Peyer's patch (tissue), 4 donors: ENCODE results near the gene STK40.

Experiments used
- POLR2A ChIP-seq, 2 donors: fragments of 450-650 bp; IDR thresholded peaks; one replicate each; pipeline ENCODE4 v1.5.1; 2017; ENCODE audit warnings: antibody characterized with exemption in 2 of 2, mild to moderate bottlenecking in 2 of 2, moderate library complexity in 2 of 2
- TF ChIP-seq, protein P1 (sequence below), 6 experiments: fragments of 450-650 bp in 4 of 6; fragments of 200-600 bp in 2 of 6; sonication (generic) in 1 of 6; IDR thresholded peaks; one replicate each; pipeline ENCODE4 v1.5.1; 2017 to 2019; ENCODE audit warnings: antibody characterized with exemption in 6 of 6, mild to moderate bottlenecking in 3 of 6, moderate library complexity in 1 of 6

DNA sequence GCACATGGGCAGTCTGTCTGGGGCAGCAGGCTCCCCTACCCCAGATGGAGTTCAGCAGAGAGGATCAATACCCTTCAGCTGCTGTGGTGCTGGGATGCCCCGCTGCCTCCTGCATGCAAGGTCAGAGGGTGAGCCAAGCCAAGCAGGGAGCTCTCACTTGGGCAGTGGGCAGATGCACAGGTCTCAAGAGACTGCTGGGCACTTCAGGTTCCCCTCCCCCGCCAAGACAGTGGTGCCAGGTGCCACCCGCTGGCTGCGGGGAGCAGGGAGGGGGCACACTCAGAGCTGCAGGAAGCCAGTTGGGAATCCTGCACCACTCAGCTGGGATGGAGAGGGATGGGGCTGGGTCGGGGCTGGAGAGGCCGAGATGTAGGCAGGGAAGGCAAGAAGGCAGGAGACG, 46.5 kb downstream of the STK40 start:
- TF ChIP-seq, protein P1, sequence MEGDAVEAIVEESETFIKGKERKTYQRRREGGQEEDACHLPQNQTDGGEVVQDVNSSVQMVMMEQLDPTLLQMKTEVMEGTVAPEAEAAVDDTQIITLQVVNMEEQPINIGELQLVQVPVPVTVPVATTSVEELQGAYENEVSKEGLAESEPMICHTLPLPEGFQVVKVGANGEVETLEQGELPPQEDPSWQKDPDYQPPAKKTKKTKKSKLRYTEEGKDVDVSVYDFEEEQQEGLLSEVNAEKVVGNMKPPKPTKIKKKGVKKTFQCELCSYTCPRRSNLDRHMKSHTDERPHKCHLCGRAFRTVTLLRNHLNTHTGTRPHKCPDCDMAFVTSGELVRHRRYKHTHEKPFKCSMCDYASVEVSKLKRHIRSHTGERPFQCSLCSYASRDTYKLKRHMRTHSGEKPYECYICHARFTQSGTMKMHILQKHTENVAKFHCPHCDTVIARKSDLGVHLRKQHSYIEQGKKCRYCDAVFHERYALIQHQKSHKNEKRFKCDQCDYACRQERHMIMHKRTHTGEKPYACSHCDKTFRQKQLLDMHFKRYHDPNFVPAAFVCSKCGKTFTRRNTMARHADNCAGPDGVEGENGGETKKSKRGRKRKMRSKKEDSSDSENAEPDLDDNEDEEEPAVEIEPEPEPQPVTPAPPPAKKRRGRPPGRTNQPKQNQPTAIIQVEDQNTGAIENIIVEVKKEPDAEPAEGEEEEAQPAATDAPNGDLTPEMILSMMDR (IDR thresholded peaks at IDR 0.05) = no peak
- no peak for TF ChIP-seq POLR2A (IDR thresholded peaks at IDR 0.05)
